ENCODE measurements around the gene LGALS3.
A peak's percentile ranks its signal among the peaks of the same experiment; 100 is the strongest.

The LGALS3 gene

GRCh38 chr14:55180434-55180833, 51.4 kb downstream of the LGALS3 start:
- ATAC-seq: no peak
- TF ChIP-seq CSDC2 (CRISPR knock-in tag; IDR thresholded peaks at IDR 0.05) (no peak), ZFP3 (CRISPR knock-in tag; IDR thresholded peaks at IDR 0.05) (no peak), ZC3H10 (CRISPR knock-in tag; IDR thresholded peaks at IDR 0.05) (no peak), TOX (CRISPR knock-in tag; IDR thresholded peaks at IDR 0.05; ENCODE audit: borderline replicate concordance) (no peak), POU6F1 (CRISPR knock-in tag; IDR thresholded peaks at IDR 0.05; ENCODE audit: borderline replicate concordance, low read depth) (no peak), ESRRG (CRISPR knock-in tag; IDR thresholded peaks at IDR 0.05) (no peak), TSHZ2 (CRISPR knock-in tag; IDR thresholded peaks at IDR 0.05) (no peak), SNAI2 (CRISPR knock-in tag; IDR thresholded peaks at IDR 0.05) (no peak), ZNF70 (CRISPR knock-in tag; IDR thresholded peaks at IDR 0.05) (no peak)

- no peak for ATAC-seq
- TF ChIP-seq, protein P1, sequence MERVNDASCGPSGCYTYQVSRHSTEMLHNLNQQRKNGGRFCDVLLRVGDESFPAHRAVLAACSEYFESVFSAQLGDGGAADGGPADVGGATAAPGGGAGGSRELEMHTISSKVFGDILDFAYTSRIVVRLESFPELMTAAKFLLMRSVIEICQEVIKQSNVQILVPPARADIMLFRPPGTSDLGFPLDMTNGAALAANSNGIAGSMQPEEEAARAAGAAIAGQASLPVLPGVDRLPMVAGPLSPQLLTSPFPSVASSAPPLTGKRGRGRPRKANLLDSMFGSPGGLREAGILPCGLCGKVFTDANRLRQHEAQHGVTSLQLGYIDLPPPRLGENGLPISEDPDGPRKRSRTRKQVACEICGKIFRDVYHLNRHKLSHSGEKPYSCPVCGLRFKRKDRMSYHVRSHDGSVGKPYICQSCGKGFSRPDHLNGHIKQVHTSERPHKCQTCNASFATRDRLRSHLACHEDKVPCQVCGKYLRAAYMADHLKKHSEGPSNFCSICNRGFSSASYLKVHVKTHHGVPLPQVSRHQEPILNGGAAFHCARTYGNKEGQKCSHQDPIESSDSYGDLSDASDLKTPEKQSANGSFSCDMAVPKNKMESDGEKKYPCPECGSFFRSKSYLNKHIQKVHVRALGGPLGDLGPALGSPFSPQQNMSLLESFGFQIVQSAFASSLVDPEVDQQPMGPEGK (CRISPR knock-in tag; IDR thresholded peaks at IDR 0.05; ENCODE audit: borderline replicate concordance): no peak
- no peak for TF ChIP-seq TOX (CRISPR knock-in tag; IDR thresholded peaks at IDR 0.05; ENCODE audit: borderline replicate concordance)
- TF ChIP-seq, protein P2, sequence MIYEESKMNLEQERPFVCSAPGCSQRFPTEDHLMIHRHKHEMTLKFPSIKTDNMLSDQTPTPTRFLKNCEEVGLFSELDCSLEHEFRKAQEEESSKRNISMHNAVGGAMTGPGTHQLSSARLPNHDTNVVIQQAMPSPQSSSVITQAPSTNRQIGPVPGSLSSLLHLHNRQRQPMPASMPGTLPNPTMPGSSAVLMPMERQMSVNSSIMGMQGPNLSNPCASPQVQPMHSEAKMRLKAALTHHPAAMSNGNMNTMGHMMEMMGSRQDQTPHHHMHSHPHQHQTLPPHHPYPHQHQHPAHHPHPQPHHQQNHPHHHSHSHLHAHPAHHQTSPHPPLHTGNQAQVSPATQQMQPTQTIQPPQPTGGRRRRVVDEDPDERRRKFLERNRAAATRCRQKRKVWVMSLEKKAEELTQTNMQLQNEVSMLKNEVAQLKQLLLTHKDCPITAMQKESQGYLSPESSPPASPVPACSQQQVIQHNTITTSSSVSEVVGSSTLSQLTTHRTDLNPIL (CRISPR knock-in tag; IDR thresholded peaks at IDR 0.05; ENCODE audit: low read depth): no peak
- no peak for TF ChIP-seq TSHZ2 (CRISPR knock-in tag; IDR thresholded peaks at IDR 0.05)
- TF ChIP-seq ZNF565 (CRISPR knock-in tag; conservative IDR thresholded peaks at IDR 0.05; ENCODE audit: low read depth): no peak
- TF ChIP-seq CSDC2 (CRISPR knock-in tag; IDR thresholded peaks at IDR 0.05): no peak
- no peak for TF ChIP-seq RARB (CRISPR knock-in tag; IDR thresholded peaks at IDR 0.05)
- TF ChIP-seq GLIS3 (CRISPR knock-in tag; IDR thresholded peaks at IDR 0.05): no peak
- no peak for TF ChIP-seq BACH2 (CRISPR knock-in tag; IDR thresholded peaks at IDR 0.05; ENCODE audit: borderline replicate concordance)
- TF ChIP-seq POU6F1 (CRISPR knock-in tag; IDR thresholded peaks at IDR 0.05; ENCODE audit: borderline replicate concordance, low read depth): no peak
- TF ChIP-seq ZNF70 (CRISPR knock-in tag; IDR thresholded peaks at IDR 0.05): no peak
- no peak for TF ChIP-seq ZC3H10 (CRISPR knock-in tag; IDR thresholded peaks at IDR 0.05)
- TF ChIP-seq SNAI2 (CRISPR knock-in tag; IDR thresholded peaks at IDR 0.05): no peak
These were observed 59.7 kb downstream of the LGALS3 start for GRCh38 chr14:55188686-55189295.

GRCh38 chr14:55190906-55191202, 61.8 kb downstream of the LGALS3 start:
- peak; percentile 26 for ATAC-seq
- TF ChIP-seq, protein P2 (CRISPR knock-in tag; IDR thresholded peaks at IDR 0.05; ENCODE audit: low read depth): no peak
- no peak for TF ChIP-seq BACH2 (CRISPR knock-in tag; IDR thresholded peaks at IDR 0.05; ENCODE audit: borderline replicate concordance)
- TF ChIP-seq ESRRG (CRISPR knock-in tag; IDR thresholded peaks at IDR 0.05): no peak
- TF ChIP-seq RARB (CRISPR knock-in tag; IDR thresholded peaks at IDR 0.05): no peak
- no peak for TF ChIP-seq PPARA (CRISPR knock-in tag; IDR thresholded peaks at IDR 0.05; ENCODE audit: borderline replicate concordance)
- TF ChIP-seq TSHZ2 (CRISPR knock-in tag; IDR thresholded peaks at IDR 0.05): no peak
- TF ChIP-seq CSRNP3 (CRISPR knock-in tag; IDR thresholded peaks at IDR 0.05): no peak
- TF ChIP-seq TOX (CRISPR knock-in tag; IDR thresholded peaks at IDR 0.05; ENCODE audit: borderline replicate concordance): no peak
